Measurements from ENCODE around the gene ARHGEF5. TPM values are rescaled to one million over a fixed set of nuclear protein-coding genes. Genes with fewer than 3 reads are reported as not detected.

The ARHGEF5 gene
- total and polyA plus RNA-seq, 10 of the 15 experiments (the other 5 are each of a cell fraction or from before 2014, with no cell fraction given), result 1.6 to 17.2 (median 7.8) TPM

DNA sequence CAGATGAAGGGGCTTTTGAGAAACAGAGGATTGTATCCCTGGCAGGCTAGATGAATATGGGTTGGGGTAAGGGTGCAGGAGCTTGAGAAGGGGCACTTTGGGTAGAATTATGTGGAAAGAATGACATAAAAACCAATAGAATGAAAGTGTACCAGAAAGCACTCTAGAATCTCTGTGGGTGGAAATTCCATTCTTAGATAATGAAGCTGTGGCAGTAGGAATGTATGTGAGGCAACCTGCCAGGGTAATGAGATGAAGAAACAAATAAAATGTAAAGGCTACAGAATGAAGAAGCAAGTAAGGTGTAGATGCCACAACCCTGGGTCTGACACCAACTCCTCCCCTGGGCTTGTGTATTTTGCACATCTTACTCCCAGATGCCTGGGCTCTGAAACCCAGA, 31.5 kb downstream of the ARHGEF5 start:
- H3K4me1 ChIP-seq (ENCODE audit: control insufficient read depth, insufficient read depth, low read length), result peaks cover 14% of the 10 kb centered on the region

More for the DNA sequence above, 31.5 kb downstream of the ARHGEF5 start:
- Histone ChIP-seq H3K27ac (ENCODE audit: control insufficient read depth, insufficient read depth) (no peak overlapping the region), H2AFZ (ENCODE audit: control insufficient read depth, low read depth, low read length) (no peak overlapping the region), H3K4me2 (ENCODE audit: control insufficient read depth, insufficient read depth) (no peak overlapping the region), H3K36me3 (ENCODE audit: control insufficient read depth in 2 of 2, insufficient read depth in 2 of 2, low read length in 1 of 2) (no peaks in the 10 kb centered on the region), H3K27me3 (replicated peaks in 1 of 2; ENCODE audit: control insufficient read depth in 2 of 2, insufficient read depth in 2 of 2, low read length in 1 of 2) (no peaks in the 10 kb centered on the region), H3K9ac (ENCODE audit: control insufficient read depth, insufficient read depth, low read length) (no peak overlapping the region), H3K79me2 (ENCODE audit: control insufficient read depth, insufficient read depth, low read length) (no peaks in the 10 kb centered on the region), H3K9me3 (replicated peaks; ENCODE audit: control insufficient read depth, insufficient read depth, low read length) (no peaks in the 10 kb centered on the region), H3K4me3 (no peak overlapping the region), H4K20me1 (ENCODE audit: control insufficient read depth, insufficient read depth) (no peaks in the 10 kb centered on the region)
- in situ Hi-C loops (cut with MboI) (loop anchor here (25.0 kb wide), 1 partner anchor 474 kb away; the partner anchor contains the start of gene TCAF1), intact Hi-C loops (cut with micrococcal nuclease; ENCODE audit: unreplicated experiment) (no loop called here)
- DNase-seq (ENCODE audit: low read depth, low spot score) (no peak), ATAC-seq (no peak), FAIRE-seq (no peak)
- CTCF ChIA-PET, result no interaction called here
- POLR2A ChIA-PET, result no interaction called here
- TF ChIP-seq ATF7 (IDR thresholded peaks at IDR 0.05; ENCODE audit: low read depth), result no peak
- no peak for TF ChIP-seq HCFC1 (IDR thresholded peaks at IDR 0.05; ENCODE audit: low read length)
- TF ChIP-seq NFYB (IDR thresholded peaks at IDR 0.05; ENCODE audit: insufficient read depth, low read depth, low read length), result no peak
- TF ChIP-seq EGR1 (IDR thresholded peaks at IDR 0.05; ENCODE audit: borderline replicate concordance in 1 of 2, low read depth in 2 of 2, low read length in 2 of 2), result no peak
- TF ChIP-seq SMAD1 (IDR thresholded peaks at IDR 0.05; ENCODE audit: low read depth, partially characterized antibody), result no peak
- no peak for TF ChIP-seq CREB1 (IDR thresholded peaks at IDR 0.05; ENCODE audit: low read depth)
- TF ChIP-seq ETV6 (conservative IDR thresholded peaks at IDR 0.05 in 1 of 2, IDR thresholded peaks at IDR 0.05 in 1 of 2; ENCODE audit: borderline replicate concordance in 1 of 2, low read depth in 1 of 2), result no peak
- TF ChIP-seq, protein P1, sequence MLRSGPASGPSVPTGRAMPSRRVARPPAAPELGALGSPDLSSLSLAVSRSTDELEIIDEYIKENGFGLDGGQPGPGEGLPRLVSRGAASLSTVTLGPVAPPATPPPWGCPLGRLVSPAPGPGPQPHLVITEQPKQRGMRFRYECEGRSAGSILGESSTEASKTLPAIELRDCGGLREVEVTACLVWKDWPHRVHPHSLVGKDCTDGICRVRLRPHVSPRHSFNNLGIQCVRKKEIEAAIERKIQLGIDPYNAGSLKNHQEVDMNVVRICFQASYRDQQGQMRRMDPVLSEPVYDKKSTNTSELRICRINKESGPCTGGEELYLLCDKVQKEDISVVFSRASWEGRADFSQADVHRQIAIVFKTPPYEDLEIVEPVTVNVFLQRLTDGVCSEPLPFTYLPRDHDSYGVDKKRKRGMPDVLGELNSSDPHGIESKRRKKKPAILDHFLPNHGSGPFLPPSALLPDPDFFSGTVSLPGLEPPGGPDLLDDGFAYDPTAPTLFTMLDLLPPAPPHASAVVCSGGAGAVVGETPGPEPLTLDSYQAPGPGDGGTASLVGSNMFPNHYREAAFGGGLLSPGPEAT (IDR thresholded peaks at IDR 0.05; ENCODE audit: low read depth), result no peak
- TF ChIP-seq MEF2A (IDR thresholded peaks at IDR 0.05; ENCODE audit: insufficient read depth, low read depth, low read length), result no peak
- TF ChIP-seq, protein P2, sequence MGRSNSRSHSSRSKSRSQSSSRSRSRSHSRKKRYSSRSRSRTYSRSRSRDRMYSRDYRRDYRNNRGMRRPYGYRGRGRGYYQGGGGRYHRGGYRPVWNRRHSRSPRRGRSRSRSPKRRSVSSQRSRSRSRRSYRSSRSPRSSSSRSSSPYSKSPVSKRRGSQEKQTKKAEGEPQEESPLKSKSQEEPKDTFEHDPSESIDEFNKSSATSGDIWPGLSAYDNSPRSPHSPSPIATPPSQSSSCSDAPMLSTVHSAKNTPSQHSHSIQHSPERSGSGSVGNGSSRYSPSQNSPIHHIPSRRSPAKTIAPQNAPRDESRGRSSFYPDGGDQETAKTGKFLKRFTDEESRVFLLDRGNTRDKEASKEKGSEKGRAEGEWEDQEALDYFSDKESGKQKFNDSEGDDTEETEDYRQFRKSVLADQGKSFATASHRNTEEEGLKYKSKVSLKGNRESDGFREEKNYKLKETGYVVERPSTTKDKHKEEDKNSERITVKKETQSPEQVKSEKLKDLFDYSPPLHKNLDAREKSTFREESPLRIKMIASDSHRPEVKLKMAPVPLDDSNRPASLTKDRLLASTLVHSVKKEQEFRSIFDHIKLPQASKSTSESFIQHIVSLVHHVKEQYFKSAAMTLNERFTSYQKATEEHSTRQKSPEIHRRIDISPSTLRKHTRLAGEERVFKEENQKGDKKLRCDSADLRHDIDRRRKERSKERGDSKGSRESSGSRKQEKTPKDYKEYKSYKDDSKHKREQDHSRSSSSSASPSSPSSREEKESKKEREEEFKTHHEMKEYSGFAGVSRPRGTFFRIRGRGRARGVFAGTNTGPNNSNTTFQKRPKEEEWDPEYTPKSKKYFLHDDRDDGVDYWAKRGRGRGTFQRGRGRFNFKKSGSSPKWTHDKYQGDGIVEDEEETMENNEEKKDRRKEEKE (IDR thresholded peaks at IDR 0.05), result no peak
- SMC1A ChIA-PET (ENCODE audit: uncharacterized antibody, unreplicated experiment), result no interaction called here
- BruUV-seq (replicated peaks), result no TSS peak
- RAD21 ChIA-PET (ENCODE audit: unreplicated experiment), result no interaction called here

All from GM12878 (cell line).